MCF 10A (cell line): ENCODE results near the gene PSMD14. TPM values are rescaled to one million over a fixed set of nuclear protein-coding genes. Genes with fewer than 3 reads are reported as not detected.

Experiments used
- BruUV-seq: library from RNA; stranded (reverse); fragments of 400-500 nt; replicated peaks from 2 replicates; lab custom pipeline; 2021; lab: Mats Ljungman, UMichigan
- CTCF ChIA-PET: fragments of 300-600 bp; sonication (Branson Sonifier 250); formaldehyde crosslinking; extraction: SDS; loops from one replicate; lab custom pipeline; 2021; ENCODE audit warnings: antibody characterized with exemption, inconsistent platforms; lab: Yijun Ruan, JAX
- POLR2A ChIA-PET: fragments of 300-600, 350-650 bp; sonication (Branson Sonifier 250); formaldehyde crosslinking; extraction: SDS; loops from one replicate; lab custom pipeline; 2020; ENCODE audit warnings: antibody characterized with exemption, inconsistent platforms; lab: Yijun Ruan, JAX
- DNase-seq: peaks from one replicate; pipeline ENCODE4 v3.0.0-alpha.2; 2018; ENCODE audit not compliant: unreplicated experiment
- H3K27ac Mint-ChIP-seq: one replicate; pipeline ENCODE4 v1.8.0; 2022; ENCODE audit warnings: mild to moderate bottlenecking, low read depth, mixed read lengths; ENCODE audit not compliant: unreplicated experiment
- H3K27me3 Mint-ChIP-seq: one replicate; pipeline ENCODE4 v1.8.0; 2022; ENCODE audit warnings: mixed read lengths; ENCODE audit not compliant: insufficient read depth, unreplicated experiment
- H3K36me3 Mint-ChIP-seq: one replicate; pipeline ENCODE4 v1.8.0; 2022; ENCODE audit warnings: mild to moderate bottlenecking, moderate library complexity, mixed read lengths; ENCODE audit not compliant: insufficient read depth, unreplicated experiment
- H3K4me1 Mint-ChIP-seq: one replicate; pipeline ENCODE4 v1.8.0; 2022; ENCODE audit warnings: mixed read lengths; ENCODE audit not compliant: insufficient read depth, unreplicated experiment
- H3K4me3 Mint-ChIP-seq: one replicate; pipeline ENCODE4 v1.8.0; 2022; ENCODE audit warnings: mild to moderate bottlenecking, moderate library complexity, mixed read lengths; ENCODE audit not compliant: unreplicated experiment
- H3K9me3 Mint-ChIP-seq: one replicate; pipeline ENCODE4 v1.8.0; 2022; ENCODE audit warnings: mixed read lengths; ENCODE audit not compliant: unreplicated experiment
- CTCF ChIP-seq: fragments of 200-600 bp; IDR thresholded peaks from one replicate; pipeline ENCODE4 v1.8.0; 2022; ENCODE audit warnings: antibody characterized with exemption, mild to moderate bottlenecking; ENCODE audit not compliant: unreplicated experiment
- intact Hi-C: fragments of 100-400 bp; cut with micrococcal nuclease; formaldehyde crosslinking; loops from 2 replicates; pipeline ENCODE4 v1.14.1; 2022
- total RNA-seq: library from RNA; stranded (reverse); gene quantifications from 2 replicates; pipeline ENCODE4 v1.2.3, GENCODE V29; 2022

Gene PSMD14
- total RNA-seq, 1 experiment from 2014 or later: 130 TPM

- Mint-ChIP-seq H3K4me1 (no peaks in the 10 kb centered on the region), H3K9me3 (no peaks in the 10 kb centered on the region), H3K4me3 (no peak overlapping the region), H3K27ac (no peak overlapping the region), H3K36me3 (peaks cover 20% of the 10 kb centered on the region), H3K27me3 (no peaks in the 10 kb centered on the region)
- BruUV-seq: no TSS peak
- DNase-seq: no peak
- CTCF ChIA-PET: interaction anchor here (0.5 to 1.0 kb wide), 3 partner anchors 56 to 971 kb away, joined by 3 read pairs; no protein-coding TSS in a partner anchor
- POLR2A ChIA-PET: interaction anchor here (1.0 kb wide), 1 partner anchor 9 kb away, joined by 3 read pairs; no protein-coding TSS in a partner anchor
- intact Hi-C loops: no loop called here
- TF ChIP-seq CTCF: no peak
Measured at GRCh38 chr2:161362568-161363166, 54.4 kb downstream of the PSMD14 start.

- DNase-seq: no peak
- CTCF ChIA-PET: interaction anchor here (0.6 kb wide), 1 partner anchor 9 kb away, joined by 3 read pairs; no protein-coding TSS in a partner anchor
- Mint-ChIP-seq H3K36me3 (peaks cover 25% of the 10 kb centered on the region), H3K4me1 (no peaks in the 10 kb centered on the region), H3K27ac (no peak overlapping the region), H3K27me3 (no peaks in the 10 kb centered on the region), H3K9me3 (no peaks in the 10 kb centered on the region), H3K4me3 (no peak overlapping the region)
- no TSS peak for BruUV-seq
- POLR2A ChIA-PET: no interaction called here
- TF ChIP-seq CTCF: no peak
- intact Hi-C loops: no loop called here
Measured at GRCh38 chr2:161367675-161368074, 59.5 kb downstream of the PSMD14 start.

- DNase-seq: no peak
- H3K36me3 Mint-ChIP-seq: peaks cover 21% of the 10 kb centered on the region
- TF ChIP-seq CTCF: no peak
- no peak overlapping the region for H3K4me3 Mint-ChIP-seq
- BruUV-seq: no TSS peak
- no peaks in the 10 kb centered on the region for H3K9me3 Mint-ChIP-seq
- POLR2A ChIA-PET: interaction anchor here (1.4 kb wide), 1 partner anchor 10 kb away, joined by 3 read pairs; no protein-coding TSS in a partner anchor
- H3K27me3 Mint-ChIP-seq: no peaks in the 10 kb centered on the region
- no peaks in the 10 kb centered on the region for H3K4me1 Mint-ChIP-seq
- CTCF ChIA-PET: interaction anchor here (1.0 kb wide), 1 partner anchor 9 kb away, joined by 5 read pairs; no protein-coding TSS in a partner anchor
- intact Hi-C loops: no loop called here
- no peak overlapping the region for H3K27ac Mint-ChIP-seq
Measured at GRCh38 chr2:161369311-161369710, 61.1 kb downstream of the PSMD14 start.

DNA sequence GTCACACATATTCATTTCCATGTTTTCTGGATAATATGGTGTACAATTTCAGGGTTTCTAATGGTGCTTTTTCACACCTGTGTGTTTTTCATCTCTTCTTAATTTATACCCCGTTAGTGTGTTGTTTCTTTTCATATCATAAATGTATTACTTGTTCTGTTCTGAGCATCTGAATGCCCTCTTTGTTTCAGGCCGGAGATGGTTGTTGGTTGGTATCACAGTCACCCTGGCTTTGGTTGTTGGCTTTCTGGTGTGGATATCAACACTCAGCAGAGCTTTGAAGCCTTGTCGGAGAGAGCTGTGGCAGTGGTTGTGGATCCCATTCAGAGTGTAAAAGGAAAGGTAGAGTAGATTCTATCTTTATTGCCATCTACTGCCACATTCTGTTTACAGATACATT lies 62.8 kb downstream of the PSMD14 start:
- H3K9me3 Mint-ChIP-seq: no peaks in the 10 kb centered on the region
- intact Hi-C loops: no loop called here
- CTCF ChIA-PET: no interaction called here
- no peak overlapping the region for H3K27ac Mint-ChIP-seq
- no TSS peak for BruUV-seq
- POLR2A ChIA-PET: no interaction called here
- peaks cover 24% of the 10 kb centered on the region for H3K36me3 Mint-ChIP-seq
- TF ChIP-seq CTCF: no peak
- H3K4me1 Mint-ChIP-seq: no peaks in the 10 kb centered on the region
- H3K27me3 Mint-ChIP-seq: no peaks in the 10 kb centered on the region
- H3K4me3 Mint-ChIP-seq: no peak overlapping the region
- no peak for DNase-seq
